ENCODE data around the gene CDKL5. TPM values are rescaled to one million over a fixed set of nuclear protein-coding genes. Genes with fewer than 3 reads are reported as not detected.

CDKL5 gene
- total RNA-seq, 2 experiments from 2014 or later, result 1.1 to 1.5 TPM

DNA sequence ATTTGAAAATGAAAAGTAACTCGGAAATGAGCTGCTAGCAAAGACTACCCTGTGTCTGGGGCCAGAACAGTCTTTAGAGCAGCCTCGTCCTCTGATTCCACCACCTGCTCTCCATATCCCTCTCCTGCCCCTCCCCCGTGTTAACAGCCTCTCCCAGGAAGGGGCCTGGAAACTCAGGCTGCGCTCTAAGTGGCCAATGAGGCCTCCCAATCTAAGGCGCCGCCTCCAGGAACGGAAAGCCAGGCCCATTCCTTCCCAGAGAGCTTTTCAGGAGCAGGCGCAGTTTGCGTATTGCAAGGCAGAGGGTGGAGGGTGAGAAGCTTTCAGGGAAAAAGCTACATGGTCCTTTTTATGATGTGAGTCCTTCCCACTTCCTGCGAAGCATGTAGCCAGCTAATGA lies 215.3 kb downstream of the CDKL5 start:
- TF ChIP-seq, protein P1, sequence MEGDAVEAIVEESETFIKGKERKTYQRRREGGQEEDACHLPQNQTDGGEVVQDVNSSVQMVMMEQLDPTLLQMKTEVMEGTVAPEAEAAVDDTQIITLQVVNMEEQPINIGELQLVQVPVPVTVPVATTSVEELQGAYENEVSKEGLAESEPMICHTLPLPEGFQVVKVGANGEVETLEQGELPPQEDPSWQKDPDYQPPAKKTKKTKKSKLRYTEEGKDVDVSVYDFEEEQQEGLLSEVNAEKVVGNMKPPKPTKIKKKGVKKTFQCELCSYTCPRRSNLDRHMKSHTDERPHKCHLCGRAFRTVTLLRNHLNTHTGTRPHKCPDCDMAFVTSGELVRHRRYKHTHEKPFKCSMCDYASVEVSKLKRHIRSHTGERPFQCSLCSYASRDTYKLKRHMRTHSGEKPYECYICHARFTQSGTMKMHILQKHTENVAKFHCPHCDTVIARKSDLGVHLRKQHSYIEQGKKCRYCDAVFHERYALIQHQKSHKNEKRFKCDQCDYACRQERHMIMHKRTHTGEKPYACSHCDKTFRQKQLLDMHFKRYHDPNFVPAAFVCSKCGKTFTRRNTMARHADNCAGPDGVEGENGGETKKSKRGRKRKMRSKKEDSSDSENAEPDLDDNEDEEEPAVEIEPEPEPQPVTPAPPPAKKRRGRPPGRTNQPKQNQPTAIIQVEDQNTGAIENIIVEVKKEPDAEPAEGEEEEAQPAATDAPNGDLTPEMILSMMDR (IDR thresholded peaks at IDR 0.05), result no peak
- H3K4me3 Mint-ChIP-seq, result no peak overlapping the region
- ATAC-seq, result no peak
- POLR2A ChIA-PET, result no interaction called here
- DNase-seq, result no peak
- intact Hi-C loops (cut with micrococcal nuclease), result no loop called here
- no peaks in the 10 kb centered on the region for H3K36me3 Mint-ChIP-seq (ENCODE audit: low read depth)
- no peaks in the 10 kb centered on the region for H3K9me3 Mint-ChIP-seq
- H3K4me1 Mint-ChIP-seq (ENCODE audit: low read depth), result no peaks in the 10 kb centered on the region
- H3K27me3 Mint-ChIP-seq, result no peaks in the 10 kb centered on the region
- CTCF ChIA-PET, result no interaction called here
- H3K27ac Mint-ChIP-seq, result no peak overlapping the region

DNA sequence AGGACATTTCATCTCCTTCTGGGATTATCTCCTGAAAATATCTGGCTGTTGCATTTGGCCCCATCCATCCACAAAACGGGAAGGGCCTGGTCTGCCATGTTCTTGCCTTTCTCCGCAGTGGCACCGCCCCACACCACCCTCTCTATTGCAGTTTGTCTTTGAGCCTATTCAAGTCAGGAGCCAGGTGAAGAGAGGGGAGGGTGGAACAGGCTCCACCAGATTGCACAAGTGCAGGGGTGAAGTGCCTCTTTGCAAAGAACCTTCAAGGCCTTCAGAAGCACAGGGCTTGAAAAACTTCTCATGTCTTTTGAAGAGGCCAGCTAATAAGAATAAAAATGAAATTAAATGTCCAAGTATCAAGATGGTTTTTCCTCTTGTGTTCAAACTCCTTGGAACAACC lies 217.8 kb downstream of the CDKL5 start:
- H3K9me3 Mint-ChIP-seq, result no peaks in the 10 kb centered on the region
- intact Hi-C loops (cut with micrococcal nuclease), result no loop called here
- TF ChIP-seq, protein P1 (IDR thresholded peaks at IDR 0.05), result no peak

DNA sequence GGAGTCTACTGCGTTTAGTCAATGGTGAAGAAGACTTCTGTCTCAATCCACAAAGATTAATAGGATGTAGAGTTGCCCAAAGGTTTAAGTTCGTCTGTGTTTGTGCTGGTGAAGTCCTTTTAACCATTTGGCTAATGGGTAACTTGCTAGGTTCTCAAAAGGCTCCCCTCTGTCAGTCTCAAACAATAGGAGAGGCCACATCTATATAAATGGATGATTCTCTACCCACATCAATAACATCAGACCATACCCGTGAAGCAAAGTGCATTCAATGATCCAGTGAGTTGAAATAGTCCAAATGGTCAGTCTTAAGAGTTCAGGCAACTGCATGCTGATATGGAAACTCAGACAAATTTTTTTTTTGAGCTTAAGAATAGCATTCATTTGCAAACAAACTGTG lies 218.4 kb downstream of the CDKL5 start:
- no peaks in the 10 kb centered on the region for H3K4me1 Mint-ChIP-seq (ENCODE audit: low read depth)
- H3K27me3 Mint-ChIP-seq, result no peaks in the 10 kb centered on the region
- no peak for DNase-seq
- TF ChIP-seq, protein P1 (IDR thresholded peaks at IDR 0.05), result no peak
- H3K4me3 Mint-ChIP-seq, result no peak overlapping the region
- ChIA-PET CTCF (no interaction called here), POLR2A (no interaction called here)
- H3K36me3 Mint-ChIP-seq (ENCODE audit: low read depth), result no peaks in the 10 kb centered on the region
- intact Hi-C loops (cut with micrococcal nuclease), result no loop called here
- H3K27ac Mint-ChIP-seq, result no peak overlapping the region
- H3K9me3 Mint-ChIP-seq, result no peaks in the 10 kb centered on the region
- no peak for ATAC-seq

More for the DNA sequence above, 217.8 kb downstream of the CDKL5 start:
- Mint-ChIP-seq H3K36me3 (ENCODE audit: low read depth) (no peaks in the 10 kb centered on the region), H3K4me1 (ENCODE audit: low read depth) (no peaks in the 10 kb centered on the region), H3K4me3 (no peak overlapping the region), H3K27me3 (no peaks in the 10 kb centered on the region), H3K27ac (no peak overlapping the region)
- DNase-seq (no peak), ATAC-seq (no peak)
- ChIA-PET POLR2A (no interaction called here), CTCF (no interaction called here)

DNA sequence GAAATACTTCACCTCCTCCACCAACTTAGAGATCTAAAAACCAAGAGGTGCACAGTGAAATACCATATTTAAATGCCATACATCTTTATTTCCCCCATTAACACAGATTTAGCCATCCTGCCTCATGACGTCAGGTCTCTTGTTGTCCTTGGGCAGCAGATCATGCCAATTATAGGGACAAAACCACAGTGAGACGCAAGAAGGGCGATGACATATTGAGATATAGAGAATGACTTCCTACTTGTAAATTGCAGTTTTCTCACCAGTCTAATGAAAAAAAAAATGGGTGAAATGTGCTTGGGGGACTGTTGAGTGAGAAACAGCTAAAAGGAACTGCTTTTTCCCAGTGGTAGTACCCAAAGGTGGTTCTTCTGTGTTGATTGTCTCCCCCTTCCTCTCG lies 222.2 kb downstream of the CDKL5 start:
- no peaks in the 10 kb centered on the region for H3K9me3 Mint-ChIP-seq
- ATAC-seq (no peak), DNase-seq (no peak)
- intact Hi-C loops (cut with micrococcal nuclease), result no loop called here
- H3K36me3 Mint-ChIP-seq (ENCODE audit: low read depth), result no peaks in the 10 kb centered on the region
- H3K4me3 Mint-ChIP-seq, result no peak overlapping the region
- POLR2A ChIA-PET, result no interaction called here
- no peaks in the 10 kb centered on the region for H3K4me1 Mint-ChIP-seq (ENCODE audit: low read depth)
- CTCF ChIA-PET, result no interaction called here
- no peaks in the 10 kb centered on the region for H3K27me3 Mint-ChIP-seq
- TF ChIP-seq, protein P1 (IDR thresholded peaks at IDR 0.05), result no peak
- H3K27ac Mint-ChIP-seq, result no peak overlapping the region

DNA sequence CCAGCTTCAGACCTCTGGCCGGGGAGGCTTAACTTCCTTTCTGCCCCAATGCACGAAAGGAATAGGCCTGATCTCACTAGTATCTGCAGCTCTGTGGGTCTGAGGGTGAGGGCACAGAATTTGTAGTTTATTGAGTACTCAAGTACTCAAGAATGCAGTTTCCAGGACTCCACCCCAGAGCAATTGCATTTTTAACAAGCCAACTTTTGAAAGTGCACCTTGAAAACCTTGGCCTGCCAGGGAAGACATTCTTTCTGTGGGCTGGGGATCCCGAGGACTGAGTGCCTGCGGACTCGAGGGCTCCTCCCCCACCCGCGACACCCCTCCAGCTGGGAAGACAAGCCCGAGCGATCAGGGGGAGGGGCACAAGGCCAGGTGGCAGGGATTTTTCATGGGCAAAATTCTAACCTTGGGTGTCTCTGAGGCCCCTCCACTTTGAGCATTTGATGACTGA lies 224.1 kb downstream of the CDKL5 start:
- ChIA-PET POLR2A (no interaction called here), CTCF (no interaction called here)
- Mint-ChIP-seq H3K27ac (no peak overlapping the region), H3K9me3 (no peaks in the 10 kb centered on the region), H3K4me3 (no peak overlapping the region), H3K27me3 (no peaks in the 10 kb centered on the region), H3K4me1 (ENCODE audit: low read depth) (no peaks in the 10 kb centered on the region), H3K36me3 (ENCODE audit: low read depth) (no peaks in the 10 kb centered on the region)
- ATAC-seq (no peak), DNase-seq (no peak)
- TF ChIP-seq, protein P1 (IDR thresholded peaks at IDR 0.05), result no peak
- intact Hi-C loops (cut with micrococcal nuclease), result no loop called here
